ENCODE results near the gene ZNF12.

DNA sequence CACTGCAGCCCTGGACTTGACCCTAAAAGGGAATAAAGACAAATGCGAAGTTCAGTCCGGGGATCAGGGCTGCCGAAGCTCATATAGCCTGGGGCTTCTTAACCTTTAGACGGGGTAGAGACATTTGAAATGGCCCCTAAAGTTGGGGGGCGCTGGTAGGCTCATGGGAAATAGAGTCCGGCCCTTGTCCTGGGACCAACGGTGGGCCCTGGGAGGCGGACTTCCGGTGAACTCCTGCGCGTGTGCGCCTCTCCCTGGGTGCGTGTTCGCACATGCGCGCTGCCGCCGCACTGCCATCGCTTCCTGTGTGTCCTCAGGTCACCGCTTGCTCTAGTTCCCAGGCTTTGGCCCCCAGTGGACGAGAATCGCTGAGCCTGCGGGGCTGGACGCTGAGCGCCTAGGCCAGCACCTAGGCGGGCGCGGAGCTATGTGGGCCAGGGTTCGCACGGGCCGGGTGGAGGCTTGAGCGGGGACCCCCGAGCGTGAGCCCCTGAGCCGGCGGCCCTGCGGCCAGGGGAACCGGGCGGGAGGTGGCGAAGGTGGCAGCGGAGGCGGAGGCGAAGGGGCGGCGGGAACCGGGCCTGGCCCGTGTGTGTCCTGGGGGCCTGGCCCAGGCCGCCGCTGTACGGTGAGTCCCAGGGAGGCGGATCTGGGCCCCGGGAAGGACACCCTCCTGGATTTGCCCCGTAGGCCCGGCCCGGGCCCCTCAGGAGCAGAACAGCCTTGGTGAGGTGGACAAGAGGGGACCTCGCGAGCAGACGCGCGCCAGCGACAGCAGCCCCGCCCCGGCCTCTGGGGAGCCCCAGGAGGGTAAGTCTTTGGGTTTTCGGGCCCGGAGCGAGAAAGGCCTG is 23.0 kb upstream of the ZNF12 start:
- TF ChIP-seq, protein P1, sequence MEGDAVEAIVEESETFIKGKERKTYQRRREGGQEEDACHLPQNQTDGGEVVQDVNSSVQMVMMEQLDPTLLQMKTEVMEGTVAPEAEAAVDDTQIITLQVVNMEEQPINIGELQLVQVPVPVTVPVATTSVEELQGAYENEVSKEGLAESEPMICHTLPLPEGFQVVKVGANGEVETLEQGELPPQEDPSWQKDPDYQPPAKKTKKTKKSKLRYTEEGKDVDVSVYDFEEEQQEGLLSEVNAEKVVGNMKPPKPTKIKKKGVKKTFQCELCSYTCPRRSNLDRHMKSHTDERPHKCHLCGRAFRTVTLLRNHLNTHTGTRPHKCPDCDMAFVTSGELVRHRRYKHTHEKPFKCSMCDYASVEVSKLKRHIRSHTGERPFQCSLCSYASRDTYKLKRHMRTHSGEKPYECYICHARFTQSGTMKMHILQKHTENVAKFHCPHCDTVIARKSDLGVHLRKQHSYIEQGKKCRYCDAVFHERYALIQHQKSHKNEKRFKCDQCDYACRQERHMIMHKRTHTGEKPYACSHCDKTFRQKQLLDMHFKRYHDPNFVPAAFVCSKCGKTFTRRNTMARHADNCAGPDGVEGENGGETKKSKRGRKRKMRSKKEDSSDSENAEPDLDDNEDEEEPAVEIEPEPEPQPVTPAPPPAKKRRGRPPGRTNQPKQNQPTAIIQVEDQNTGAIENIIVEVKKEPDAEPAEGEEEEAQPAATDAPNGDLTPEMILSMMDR (IDR thresholded peaks at IDR 0.05; ENCODE audit: low read length): no peak
- TF ChIP-seq EZH2phosphoT487 (IDR thresholded peaks at IDR 0.05; ENCODE audit: low read length) (no peak), EZH2 (optimal IDR thresholded peaks at IDR 0.05; ENCODE audit: low read depth, low read length) (no peak)

All from MM.1S (cell line).